ENCODE data around the gene SAMM50.

SAMM50 gene

GRCh38 chr22:43956805-43957463 is 1.7 kb downstream of the SAMM50 start:
- TF ChIP-seq ARNTL (CRISPR knock-in tag; IDR thresholded peaks at IDR 0.05; ENCODE audit: borderline replicate concordance, low read depth) (no peak), ZNF565 (CRISPR knock-in tag; conservative IDR thresholded peaks at IDR 0.05; ENCODE audit: low read depth) (no peak), ZC3H10 (CRISPR knock-in tag; IDR thresholded peaks at IDR 0.05) (no peak), BACH2 (CRISPR knock-in tag; IDR thresholded peaks at IDR 0.05; ENCODE audit: borderline replicate concordance) (no peak), PPARA (CRISPR knock-in tag; IDR thresholded peaks at IDR 0.05; ENCODE audit: borderline replicate concordance) (no peak), ESRRG (CRISPR knock-in tag; IDR thresholded peaks at IDR 0.05) (no peak), ZFP3 (CRISPR knock-in tag; IDR thresholded peaks at IDR 0.05) (no peak), TCF4 (CRISPR knock-in tag; IDR thresholded peaks at IDR 0.05; ENCODE audit: borderline replicate concordance) (no peak), ZNF8 (CRISPR knock-in tag; IDR thresholded peaks at IDR 0.05) (no peak), TSHZ2 (CRISPR knock-in tag; IDR thresholded peaks at IDR 0.05) (no peak), TOX (CRISPR knock-in tag; IDR thresholded peaks at IDR 0.05; ENCODE audit: borderline replicate concordance) (no peak), POU6F1 (CRISPR knock-in tag; IDR thresholded peaks at IDR 0.05; ENCODE audit: borderline replicate concordance, low read depth) (no peak), GLIS3 (CRISPR knock-in tag; IDR thresholded peaks at IDR 0.05) (no peak), ISL1 (CRISPR knock-in tag; IDR thresholded peaks at IDR 0.05) (no peak), SNAI2 (CRISPR knock-in tag; IDR thresholded peaks at IDR 0.05) (no peak), CSDC2 (CRISPR knock-in tag; IDR thresholded peaks at IDR 0.05) (no peak), ZNF70 (CRISPR knock-in tag; IDR thresholded peaks at IDR 0.05) (no peak)
- TF ChIP-seq, protein P1, sequence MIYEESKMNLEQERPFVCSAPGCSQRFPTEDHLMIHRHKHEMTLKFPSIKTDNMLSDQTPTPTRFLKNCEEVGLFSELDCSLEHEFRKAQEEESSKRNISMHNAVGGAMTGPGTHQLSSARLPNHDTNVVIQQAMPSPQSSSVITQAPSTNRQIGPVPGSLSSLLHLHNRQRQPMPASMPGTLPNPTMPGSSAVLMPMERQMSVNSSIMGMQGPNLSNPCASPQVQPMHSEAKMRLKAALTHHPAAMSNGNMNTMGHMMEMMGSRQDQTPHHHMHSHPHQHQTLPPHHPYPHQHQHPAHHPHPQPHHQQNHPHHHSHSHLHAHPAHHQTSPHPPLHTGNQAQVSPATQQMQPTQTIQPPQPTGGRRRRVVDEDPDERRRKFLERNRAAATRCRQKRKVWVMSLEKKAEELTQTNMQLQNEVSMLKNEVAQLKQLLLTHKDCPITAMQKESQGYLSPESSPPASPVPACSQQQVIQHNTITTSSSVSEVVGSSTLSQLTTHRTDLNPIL (CRISPR knock-in tag; IDR thresholded peaks at IDR 0.05; ENCODE audit: low read depth) = no peak
- TF ChIP-seq, protein P2, sequence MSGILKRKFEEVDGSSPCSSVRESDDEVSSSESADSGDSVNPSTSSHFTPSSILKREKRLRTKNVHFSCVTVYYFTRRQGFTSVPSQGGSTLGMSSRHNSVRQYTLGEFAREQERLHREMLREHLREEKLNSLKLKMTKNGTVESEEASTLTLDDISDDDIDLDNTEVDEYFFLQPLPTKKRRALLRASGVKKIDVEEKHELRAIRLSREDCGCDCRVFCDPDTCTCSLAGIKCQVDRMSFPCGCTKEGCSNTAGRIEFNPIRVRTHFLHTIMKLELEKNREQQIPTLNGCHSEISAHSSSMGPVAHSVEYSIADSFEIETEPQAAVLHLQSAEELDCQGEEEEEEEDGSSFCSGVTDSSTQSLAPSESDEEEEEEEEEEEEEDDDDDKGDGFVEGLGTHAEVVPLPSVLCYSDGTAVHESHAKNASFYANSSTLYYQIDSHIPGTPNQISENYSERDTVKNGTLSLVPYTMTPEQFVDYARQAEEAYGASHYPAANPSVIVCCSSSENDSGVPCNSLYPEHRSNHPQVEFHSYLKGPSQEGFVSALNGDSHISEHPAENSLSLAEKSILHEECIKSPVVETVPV (CRISPR knock-in tag; IDR thresholded peaks at IDR 0.05) = no peak
- ATAC-seq = no peak

- no peak for TF ChIP-seq ARNTL (CRISPR knock-in tag; IDR thresholded peaks at IDR 0.05; ENCODE audit: borderline replicate concordance, low read depth)
- ATAC-seq = no peak
Observed at GRCh38 chr22:43957871-43958270, 2.6 kb downstream of the SAMM50 start.

DNA sequence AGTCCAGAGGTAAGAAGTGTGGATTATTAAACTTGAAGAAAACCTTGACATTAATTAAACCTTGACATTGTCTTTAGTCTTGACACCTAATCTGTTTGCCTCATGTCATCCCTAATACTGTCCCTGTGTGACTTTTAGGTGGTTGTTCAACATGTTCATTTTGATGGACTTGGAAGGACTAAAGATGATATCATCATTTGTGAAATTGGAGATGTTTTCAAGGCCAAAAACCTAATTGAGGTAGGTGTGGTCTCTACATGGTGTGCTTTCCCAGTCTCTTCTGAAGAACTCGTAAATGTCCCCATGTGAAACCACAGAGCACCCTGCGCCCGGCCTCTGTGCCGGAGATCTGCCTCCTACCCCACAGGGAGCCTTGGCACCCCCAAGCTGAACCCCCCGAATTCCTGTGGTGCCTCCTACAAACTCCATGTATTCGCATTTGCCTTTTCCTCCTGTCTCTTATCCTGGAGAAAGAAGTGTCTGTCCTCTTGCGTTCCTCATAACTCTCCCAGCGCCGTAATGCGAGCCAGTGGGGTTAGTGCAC is 9.1 kb downstream of the SAMM50 start:
- no peak for TF ChIP-seq SNAI2 (CRISPR knock-in tag; IDR thresholded peaks at IDR 0.05)
- no peak for TF ChIP-seq ZFP30 (CRISPR knock-in tag; IDR thresholded peaks at IDR 0.05)
- no peak for TF ChIP-seq ZNF8 (CRISPR knock-in tag; IDR thresholded peaks at IDR 0.05)
- ATAC-seq = no peak

- TF ChIP-seq OSR1 (CRISPR knock-in tag; IDR thresholded peaks at IDR 0.05) (no peak), ZC3H10 (CRISPR knock-in tag; IDR thresholded peaks at IDR 0.05) (no peak), SNAI2 (CRISPR knock-in tag; IDR thresholded peaks at IDR 0.05) (no peak), PPARA (CRISPR knock-in tag; IDR thresholded peaks at IDR 0.05; ENCODE audit: borderline replicate concordance) (no peak), ISL1 (CRISPR knock-in tag; IDR thresholded peaks at IDR 0.05) (no peak), POU6F1 (CRISPR knock-in tag; IDR thresholded peaks at IDR 0.05; ENCODE audit: borderline replicate concordance, low read depth) (no peak), ZNF565 (CRISPR knock-in tag; conservative IDR thresholded peaks at IDR 0.05; ENCODE audit: low read depth) (no peak), ESRRG (CRISPR knock-in tag; IDR thresholded peaks at IDR 0.05) (no peak), ARNTL (CRISPR knock-in tag; IDR thresholded peaks at IDR 0.05; ENCODE audit: borderline replicate concordance, low read depth) (no peak), ZFP30 (CRISPR knock-in tag; IDR thresholded peaks at IDR 0.05) (no peak), RARB (CRISPR knock-in tag; IDR thresholded peaks at IDR 0.05) (no peak), BACH2 (CRISPR knock-in tag; IDR thresholded peaks at IDR 0.05; ENCODE audit: borderline replicate concordance) (no peak), TCF4 (CRISPR knock-in tag; IDR thresholded peaks at IDR 0.05; ENCODE audit: borderline replicate concordance) (no peak), GLIS3 (CRISPR knock-in tag; IDR thresholded peaks at IDR 0.05) (no peak), CSDC2 (CRISPR knock-in tag; IDR thresholded peaks at IDR 0.05) (no peak)
- TF ChIP-seq, protein P1 (CRISPR knock-in tag; IDR thresholded peaks at IDR 0.05; ENCODE audit: low read depth) = no peak
- no peak for ATAC-seq
Observed at GRCh38 chr22:43967069-43967468, 11.8 kb downstream of the SAMM50 start.

All from SK-N-SH treated with all-trans-retinoic acid at 6 μM for 48 hours (cell line).